Neural progenitor cell (in vitro differentiated cells): ENCODE measurements around the gene SUMF1. TPM values are rescaled to one million over a fixed set of nuclear protein-coding genes. Genes with fewer than 3 reads are reported as not detected.

Experiments
- DNase-seq: peaks from one replicate; pipeline ENCODE4 v3.0.0-alpha.2; 2016; ENCODE audit warnings: low spot score
- H2AFZ ChIP-seq: fragments of 200-600 bp; sonication (generic); replicated peaks from 2 replicates; pipeline ENCODE4 v1.6.1; 2016; ENCODE audit warnings: antibody characterized with exemption
- H3F3A ChIP-seq: fragments of 200-600 bp; sonication (generic); 2 replicates; pipeline ENCODE4 v1.6.1; 2016; ENCODE audit warnings: antibody characterized with exemption, low read depth
- H3K27ac ChIP-seq: fragments of 200-600 bp; sonication (generic); 2 replicates; pipeline ENCODE4 v1.5.1; 2016; ENCODE audit warnings: mild to moderate bottlenecking
- H3K27me3 ChIP-seq: fragments of 200-600 bp; sonication (generic); 2 replicates; pipeline ENCODE4 v1.6.1; 2016; ENCODE audit warnings: mild to moderate bottlenecking, moderate library complexity
- H3K36me3 ChIP-seq: fragments of 200-600 bp; sonication (generic); 2 replicates; pipeline ENCODE4 v1.5.1; 2016
- H3K4me1 ChIP-seq: fragments of 200-600 bp; sonication (generic); 2 replicates; pipeline ENCODE4 v1.6.1; 2016; ENCODE audit warnings: mixed run types
- H3K4me2 ChIP-seq: fragments of 200-600 bp; sonication (generic); 2 replicates; pipeline ENCODE4 v1.6.1; 2016
- H3K4me3 ChIP-seq: fragments of 200-600 bp; sonication (generic); 2 replicates; pipeline ENCODE4 v1.5.1; 2016
- H3K79me2 ChIP-seq: fragments of 200-600 bp; sonication (generic); 2 replicates; pipeline ENCODE4 v1.6.1; 2016; ENCODE audit warnings: low read depth
- H3K9ac ChIP-seq: fragments of 200-600 bp; sonication (generic); 2 replicates; pipeline ENCODE4 v1.6.1; 2016
- H3K9me3 ChIP-seq: fragments of 200-600 bp; sonication (generic); 2 replicates; pipeline ENCODE4 v1.5.1; 2016; ENCODE audit warnings: low read depth
- H4K20me1 ChIP-seq: fragments of 200-600 bp; sonication (generic); 2 replicates; pipeline ENCODE4 v1.6.1; 2016; ENCODE audit warnings: low read depth
- H3K27ac Mint-ChIP-seq: 3 replicates; pipeline ENCODE4 v1.8.0; 2021; ENCODE audit warnings: mixed read lengths
- H3K27me3 Mint-ChIP-seq: 2 replicates; pipeline ENCODE4 v1.8.0; 2022; ENCODE audit warnings: low read depth, mild to moderate bottlenecking, inconsistent platforms, moderate library complexity, mixed read lengths; ENCODE audit not compliant: insufficient read depth
- H3K36me3 Mint-ChIP-seq: 3 replicates; pipeline ENCODE4 v1.8.0; 2021; ENCODE audit warnings: mixed read lengths
- H3K4me1 Mint-ChIP-seq: 3 replicates; pipeline ENCODE4 v1.8.0; 2021; ENCODE audit warnings: mixed read lengths
- H3K4me3 Mint-ChIP-seq: 3 replicates; pipeline ENCODE4 v1.8.0; 2021; ENCODE audit warnings: mild to moderate bottlenecking, moderate library complexity, mixed read lengths
- H3K9me3 Mint-ChIP-seq: 3 replicates; pipeline ENCODE4 v1.8.0; 2020; ENCODE audit warnings: mixed read lengths
- EZH2 ChIP-seq: fragments of 200-600 bp; sonication (generic); IDR thresholded peaks from 2 replicates; pipeline ENCODE4 v1.6.1; 2017; ENCODE audit warnings: antibody characterized with exemption, mild to moderate bottlenecking, moderate library complexity
- EZH2phosphoT487 ChIP-seq: fragments of 200-600 bp; sonication (generic); IDR thresholded peaks from 2 replicates; pipeline ENCODE4 v1.6.1; 2017; ENCODE audit warnings: antibody characterized with exemption
- total RNA-seq: library from RNA; depleted of rRNA; stranded (reverse); fragments of >200 nt; gene quantifications from 2 replicates; pipeline ENCODE4 v1.2.3, GENCODE V29; 2015; ENCODE audit warnings: low replicate concordance
- TF ChIP-seq, protein P1 (sequence below): fragments of 200-600 bp; sonication (generic); IDR thresholded peaks from 2 replicates; pipeline ENCODE4 v1.5.1; 2017; ENCODE audit warnings: antibody characterized with exemption, mild to moderate bottlenecking

Gene SUMF1
- total RNA-seq, 1 donor from 2014 or later, result 10.6 TPM

DNA sequence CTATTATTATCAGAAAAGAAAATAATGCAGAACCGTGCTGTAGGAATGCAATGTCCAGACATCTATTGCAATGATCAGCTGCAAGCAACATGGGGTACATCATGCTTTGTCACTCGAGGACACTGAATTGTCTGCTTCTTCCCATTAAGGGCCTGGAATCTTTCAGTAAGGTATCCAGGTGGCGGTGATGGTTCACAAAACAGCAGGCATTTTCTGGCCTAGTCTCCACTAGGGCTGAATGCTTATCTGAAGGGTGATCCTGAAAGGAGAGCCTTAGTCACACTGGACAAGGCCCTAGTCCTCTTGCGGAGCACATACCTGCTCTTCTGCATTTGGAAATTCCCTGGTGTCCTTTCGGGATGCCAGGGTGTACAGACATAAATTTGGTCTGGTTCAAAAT, 47.3 kb upstream of the SUMF1 start:
- no peak overlapping the region for H3K4me2 ChIP-seq
- H3K27me3 ChIP-seq, result no peaks in the 10 kb centered on the region
- H3K4me3 Mint-ChIP-seq, result no peak overlapping the region
- H3K9me3 Mint-ChIP-seq, result no peaks in the 10 kb centered on the region
- H3K27ac Mint-ChIP-seq, result no peak overlapping the region
- TF ChIP-seq EZH2 (no peak), EZH2phosphoT487 (no peak)
- TF ChIP-seq, protein P1, sequence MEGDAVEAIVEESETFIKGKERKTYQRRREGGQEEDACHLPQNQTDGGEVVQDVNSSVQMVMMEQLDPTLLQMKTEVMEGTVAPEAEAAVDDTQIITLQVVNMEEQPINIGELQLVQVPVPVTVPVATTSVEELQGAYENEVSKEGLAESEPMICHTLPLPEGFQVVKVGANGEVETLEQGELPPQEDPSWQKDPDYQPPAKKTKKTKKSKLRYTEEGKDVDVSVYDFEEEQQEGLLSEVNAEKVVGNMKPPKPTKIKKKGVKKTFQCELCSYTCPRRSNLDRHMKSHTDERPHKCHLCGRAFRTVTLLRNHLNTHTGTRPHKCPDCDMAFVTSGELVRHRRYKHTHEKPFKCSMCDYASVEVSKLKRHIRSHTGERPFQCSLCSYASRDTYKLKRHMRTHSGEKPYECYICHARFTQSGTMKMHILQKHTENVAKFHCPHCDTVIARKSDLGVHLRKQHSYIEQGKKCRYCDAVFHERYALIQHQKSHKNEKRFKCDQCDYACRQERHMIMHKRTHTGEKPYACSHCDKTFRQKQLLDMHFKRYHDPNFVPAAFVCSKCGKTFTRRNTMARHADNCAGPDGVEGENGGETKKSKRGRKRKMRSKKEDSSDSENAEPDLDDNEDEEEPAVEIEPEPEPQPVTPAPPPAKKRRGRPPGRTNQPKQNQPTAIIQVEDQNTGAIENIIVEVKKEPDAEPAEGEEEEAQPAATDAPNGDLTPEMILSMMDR, result no peak
- peaks cover 13% of the 10 kb centered on the region for H3K4me1 ChIP-seq
- no peak overlapping the region for H2AFZ ChIP-seq
- H3K27ac ChIP-seq, result no peak overlapping the region
- no peaks in the 10 kb centered on the region for H3K27me3 Mint-ChIP-seq
- H3K79me2 ChIP-seq, result no peaks in the 10 kb centered on the region
- no peak overlapping the region for H3K4me3 ChIP-seq
- H4K20me1 ChIP-seq, result no peaks in the 10 kb centered on the region
- H3K9ac ChIP-seq, result no peak overlapping the region
- H3K36me3 Mint-ChIP-seq, result no peaks in the 10 kb centered on the region
- H3F3A ChIP-seq, result no peaks in the 10 kb centered on the region
- no peaks in the 10 kb centered on the region for H3K9me3 ChIP-seq
- peaks cover 22% of the 10 kb centered on the region for H3K4me1 Mint-ChIP-seq
- no peak for DNase-seq
- H3K36me3 ChIP-seq, result no peaks in the 10 kb centered on the region

DNA sequence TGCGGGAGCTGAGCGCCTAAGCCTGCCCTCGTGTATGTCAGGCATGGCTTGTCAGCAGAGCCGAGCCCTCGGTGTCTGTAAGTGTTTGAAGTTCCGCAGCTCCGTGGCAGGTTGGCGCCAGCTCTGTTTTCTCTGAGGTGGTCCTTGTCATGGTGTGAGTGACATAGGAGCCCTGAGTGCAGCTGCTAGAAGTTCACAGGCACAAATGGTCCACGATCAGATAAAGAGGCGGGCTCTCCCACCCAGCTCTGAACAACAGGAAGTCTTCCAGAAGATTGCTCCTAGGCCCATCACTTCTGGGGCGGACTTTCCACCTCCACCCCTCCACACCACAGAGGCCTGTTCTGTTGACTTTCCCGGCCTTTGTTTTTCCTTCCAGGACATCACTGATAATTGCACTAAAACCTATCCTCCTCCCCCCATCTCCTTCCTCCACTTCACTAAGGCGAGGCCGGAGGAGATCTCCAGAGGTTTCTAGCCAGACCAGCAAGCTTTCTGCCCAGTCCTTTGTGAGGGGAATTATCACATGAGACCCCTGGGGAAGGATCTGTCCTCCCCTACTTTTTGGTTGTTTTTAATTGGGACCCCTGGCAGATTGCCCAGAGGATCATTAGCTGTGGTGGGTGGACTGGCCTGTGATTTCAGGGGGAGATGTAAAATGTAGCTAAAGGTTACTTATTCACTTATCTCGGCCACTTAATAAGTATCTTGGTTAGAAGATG, 46.0 kb upstream of the SUMF1 start:
- no peaks in the 10 kb centered on the region for H4K20me1 ChIP-seq
- peaks cover 22% of the 10 kb centered on the region for H3K4me1 ChIP-seq
- peak overlapping the region; percentile 22 for H2AFZ ChIP-seq
- H3K27ac ChIP-seq, result no peak overlapping the region
- H3K27me3 Mint-ChIP-seq, result no peaks in the 10 kb centered on the region
- no peak for TF ChIP-seq EZH2
- TF ChIP-seq, protein P1, result no peak
- no peak for TF ChIP-seq EZH2phosphoT487
- H3K27ac Mint-ChIP-seq, result no peak overlapping the region
- H3K9me3 Mint-ChIP-seq, result no peaks in the 10 kb centered on the region
- no peak overlapping the region for H3K9ac ChIP-seq
- H3F3A ChIP-seq, result no peaks in the 10 kb centered on the region
- no peaks in the 10 kb centered on the region for H3K36me3 Mint-ChIP-seq
- no peaks in the 10 kb centered on the region for H3K27me3 ChIP-seq
- no peak for DNase-seq
- H3K36me3 ChIP-seq, result no peaks in the 10 kb centered on the region
- H3K9me3 ChIP-seq, result no peaks in the 10 kb centered on the region
- H3K4me2 ChIP-seq, result no peak overlapping the region
- peaks cover 33% of the 10 kb centered on the region for H3K4me1 Mint-ChIP-seq
- no peak overlapping the region for H3K4me3 ChIP-seq
- H3K79me2 ChIP-seq, result no peaks in the 10 kb centered on the region
- no peak overlapping the region for H3K4me3 Mint-ChIP-seq

DNA sequence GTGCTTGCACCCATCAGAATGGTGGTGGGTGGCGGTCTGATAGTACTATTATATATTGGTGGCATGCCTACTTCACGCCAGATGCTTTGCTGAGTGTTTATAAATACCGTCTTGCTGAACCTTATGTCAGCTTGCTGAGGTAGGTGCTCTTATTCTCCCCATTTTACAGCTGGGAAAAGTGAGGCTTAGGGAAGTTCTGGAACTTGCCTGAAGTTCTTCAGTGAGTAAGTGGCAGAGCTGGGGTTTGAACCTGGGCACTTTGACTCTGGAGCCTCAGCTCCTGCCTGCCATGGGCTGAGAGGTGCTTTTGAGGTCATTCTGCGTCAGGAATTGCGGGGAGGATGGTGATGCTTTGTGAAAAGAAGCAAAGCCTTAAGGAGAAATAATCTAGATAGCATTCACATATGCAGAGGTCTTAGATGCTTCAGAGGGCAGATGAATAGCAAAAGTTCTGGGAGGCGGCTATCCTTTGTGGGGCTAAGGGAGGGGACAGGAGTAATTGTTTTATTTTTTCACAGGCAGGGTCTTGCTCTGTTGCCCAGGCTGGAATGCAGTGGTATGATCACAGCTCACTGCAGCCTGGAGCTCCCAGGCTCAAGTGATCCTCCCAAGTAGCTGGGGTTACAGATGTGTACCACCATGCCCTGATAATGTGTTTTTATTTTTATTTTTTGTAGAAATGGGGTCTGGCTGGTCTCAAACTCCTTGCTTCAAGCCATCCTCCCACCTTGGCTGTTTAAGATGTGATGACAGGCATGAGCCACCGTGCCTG, 44.6 kb upstream of the SUMF1 start:
- H3K27ac Mint-ChIP-seq, result no peak overlapping the region
- TF ChIP-seq, protein P1, result no peak
- TF ChIP-seq EZH2 (no peak), EZH2phosphoT487 (no peak)

More for the DNA sequence above, 44.6 kb upstream of the SUMF1 start:
- Mint-ChIP-seq H3K4me3 (no peak overlapping the region), H3K9me3 (no peaks in the 10 kb centered on the region), H3K27me3 (no peaks in the 10 kb centered on the region), H3K4me1 (peaks cover 44% of the 10 kb centered on the region), H3K36me3 (no peaks in the 10 kb centered on the region)
- Histone ChIP-seq H3K4me3 (no peak overlapping the region), H3K36me3 (no peaks in the 10 kb centered on the region), H3K4me1 (peaks cover 36% of the 10 kb centered on the region), H3F3A (no peaks in the 10 kb centered on the region), H3K9ac (no peak overlapping the region), H3K4me2 (no peak overlapping the region), H4K20me1 (no peaks in the 10 kb centered on the region), H2AFZ (no peak overlapping the region), H3K9me3 (no peaks in the 10 kb centered on the region), H3K27ac (no peak overlapping the region), H3K27me3 (no peaks in the 10 kb centered on the region), H3K79me2 (no peaks in the 10 kb centered on the region)
- DNase-seq, result no peak
